Right kidney (tissue), 1 donor: Measurements from ENCODE around the gene COG5.

Source experiments
- DNase-seq: peaks from one replicate; pipeline ENCODE4 v3.0.0-alpha.2; 2016

Gene COG5

GRCh38 chr7:107463139-107464078 is 100.3 kb downstream of the COG5 start:
- no peak for DNase-seq

- no peak for DNase-seq
Observed at GRCh38 chr7:107461938-107462533, 101.7 kb downstream of the COG5 start.

DNA sequence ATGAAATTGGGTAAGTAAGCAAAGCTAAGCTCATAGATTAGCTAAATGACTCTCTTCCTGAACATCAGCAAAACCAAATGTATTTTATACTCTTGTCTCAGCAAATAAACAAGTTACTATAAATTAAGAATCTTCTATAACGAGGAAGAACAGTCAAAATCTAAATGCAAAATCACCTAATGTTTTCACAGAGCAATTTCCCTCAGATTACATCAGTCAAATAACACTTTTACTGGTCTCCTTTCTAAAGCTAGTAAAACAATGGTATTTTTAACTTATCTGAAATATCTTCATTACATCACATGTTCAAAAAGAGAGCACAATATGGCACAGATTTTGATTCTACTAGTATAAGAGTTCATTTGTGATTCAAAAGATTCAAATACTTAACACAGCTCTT is 110.3 kb downstream of the COG5 start:
- DNase-seq, result no peak

- DNase-seq, result no peak
Observed at GRCh38 chr7:107450970-107451369, 112.8 kb downstream of the COG5 start.

DNA sequence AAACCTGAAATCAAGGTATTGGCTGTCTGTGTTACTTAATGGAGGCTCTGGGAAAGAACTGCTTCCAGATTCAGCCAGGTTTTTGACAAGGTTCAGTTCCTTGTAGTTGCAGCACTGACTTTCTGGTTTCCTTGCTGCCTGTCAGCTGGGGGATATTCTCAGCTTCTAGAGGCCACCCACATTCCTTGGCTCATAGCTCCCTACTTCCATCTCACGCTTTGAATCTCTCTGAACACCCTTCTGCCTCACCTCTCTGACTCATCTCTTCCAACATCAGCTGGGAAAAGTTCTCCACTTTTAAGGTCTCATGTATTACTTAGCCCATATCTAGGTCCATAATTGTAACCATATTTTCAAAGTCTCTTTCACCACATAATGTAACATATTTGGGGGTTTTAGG is 116.7 kb downstream of the COG5 start:
- DNase-seq, result no peak

DNA sequence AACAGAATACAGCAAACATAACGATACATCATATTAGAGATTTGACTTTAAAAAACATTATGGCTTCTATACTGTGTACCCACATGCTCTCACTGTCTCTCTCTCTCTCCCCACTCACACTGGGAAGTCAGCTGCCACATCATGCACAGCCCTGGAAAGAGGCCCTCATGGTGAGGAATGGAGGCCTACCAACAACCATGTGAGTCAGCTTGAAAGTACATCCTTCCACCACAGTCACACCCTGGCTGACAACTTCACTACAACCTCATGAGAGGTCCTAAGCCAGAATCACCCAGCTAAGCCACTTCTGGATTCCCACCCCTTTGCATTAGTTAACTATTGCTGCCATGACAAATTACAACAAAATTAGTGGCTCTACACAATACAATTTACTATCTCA is 117.2 kb downstream of the COG5 start:
- no peak for DNase-seq

DNA sequence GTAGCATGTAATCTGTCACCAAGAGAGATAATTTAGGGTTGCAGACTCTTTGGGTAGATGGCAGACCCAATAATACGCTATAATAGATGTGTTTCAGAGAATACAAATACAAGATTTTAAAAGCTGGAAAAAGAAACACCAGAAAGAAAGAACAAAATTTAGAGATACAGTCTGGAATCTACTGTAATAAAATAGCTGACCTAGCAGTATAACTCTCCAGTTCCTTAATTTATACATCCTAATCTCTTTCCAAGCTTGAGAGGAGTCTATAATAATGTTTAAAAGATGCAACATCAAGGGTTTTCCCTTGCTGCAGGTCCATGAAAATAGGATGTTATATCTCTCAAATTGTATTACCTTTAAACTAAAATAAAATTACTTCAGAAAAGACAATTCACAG is 121.0 kb downstream of the COG5 start:
- DNase-seq, result no peak

DNA sequence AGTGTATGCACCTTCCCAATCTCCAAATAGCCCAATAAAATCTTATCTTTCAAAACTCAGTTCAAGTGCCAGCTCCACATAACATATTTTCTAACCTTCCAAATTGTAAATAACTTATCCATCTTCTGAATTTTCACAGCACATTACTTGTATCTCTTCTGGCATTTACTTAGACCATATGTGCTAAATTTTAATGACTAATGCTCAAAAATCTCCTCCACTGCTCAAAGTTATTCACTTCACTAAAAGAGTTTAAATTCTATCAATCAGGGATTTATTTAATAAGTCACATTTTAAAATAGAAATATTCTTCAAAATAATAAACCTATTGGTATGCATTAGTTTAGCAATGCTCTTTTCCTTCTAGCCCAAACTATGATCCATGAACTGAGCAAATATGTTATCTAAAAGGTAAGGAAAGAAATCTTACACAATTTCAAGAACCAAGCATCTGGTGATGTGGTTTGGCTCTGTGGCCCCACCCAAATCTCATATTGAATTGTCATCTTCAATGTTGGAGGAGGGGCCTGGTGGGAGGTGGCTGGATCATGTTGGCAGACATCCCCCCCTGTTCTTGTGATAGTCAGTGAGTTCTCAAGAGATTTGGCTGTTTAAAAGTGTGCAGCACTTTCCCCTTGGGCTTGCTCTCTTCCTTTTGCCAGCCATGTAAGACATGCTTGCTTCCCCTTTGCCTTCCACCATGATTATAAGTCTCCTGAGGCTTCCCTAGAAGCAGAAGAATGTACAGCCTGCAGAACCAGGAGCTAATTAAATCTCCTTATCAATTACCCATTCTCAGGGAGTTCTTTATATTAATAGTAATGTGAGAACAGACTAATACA is 121.9 kb downstream of the COG5 start:
- DNase-seq, result no peak

GRCh38 chr7:107439025-107439424 is 124.7 kb downstream of the COG5 start:
- no peak for DNase-seq

DNA sequence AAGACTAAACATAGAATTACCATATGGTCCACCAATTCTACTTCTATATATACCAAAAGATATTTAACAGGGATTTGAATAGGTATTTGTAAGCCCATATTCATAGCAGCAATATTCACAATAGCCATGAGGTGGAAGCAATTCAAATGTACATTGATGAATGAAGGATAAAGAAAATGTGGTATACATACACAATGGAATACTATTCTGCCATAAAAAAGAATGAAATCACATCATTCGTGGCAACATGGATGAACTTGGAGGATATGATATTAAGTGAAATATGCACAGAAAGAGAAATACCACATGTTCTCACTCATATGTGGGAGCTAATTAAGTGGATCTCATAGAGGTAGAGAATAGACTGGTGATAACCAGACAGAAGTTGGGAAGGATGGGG is 128.0 kb downstream of the COG5 start:
- no peak for DNase-seq

DNA sequence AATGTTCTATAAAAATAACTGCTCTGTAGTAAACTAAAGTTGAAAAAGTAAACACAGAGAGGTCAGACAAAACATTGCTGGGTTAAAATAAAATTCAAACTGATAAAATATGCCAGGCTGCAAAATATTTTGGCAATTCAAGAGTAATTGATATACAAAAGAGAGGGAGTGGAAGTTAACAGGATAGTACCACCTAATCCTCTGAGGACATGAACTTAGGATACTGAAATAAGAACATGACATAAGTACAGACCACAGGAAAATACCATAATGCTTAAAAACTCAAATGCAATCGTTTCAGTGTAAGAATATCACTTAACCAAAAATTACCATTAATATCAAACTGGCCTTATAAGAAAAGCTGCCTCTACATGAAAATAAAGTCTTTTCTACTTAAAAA is 131.5 kb downstream of the COG5 start:
- DNase-seq, result no peak

DNA sequence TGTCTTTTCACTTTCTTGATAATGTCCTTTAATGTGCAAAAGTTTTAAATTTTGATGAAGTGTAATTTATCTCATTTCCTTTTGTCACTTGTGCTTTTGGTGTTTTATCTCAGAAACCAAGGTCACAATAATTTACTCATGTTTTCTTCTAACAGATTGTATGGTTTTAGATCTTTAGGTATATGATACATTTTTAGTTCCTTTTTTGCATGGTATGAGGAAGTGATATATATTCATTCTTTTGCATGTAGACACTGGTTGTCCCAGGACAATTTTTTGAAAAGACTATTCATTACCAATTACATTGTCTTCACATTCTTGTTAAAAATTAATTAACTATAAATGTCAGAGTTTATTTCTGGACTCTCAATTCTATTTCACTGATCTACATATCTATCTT is 133.7 kb downstream of the COG5 start:
- DNase-seq, result no peak

- no peak for DNase-seq
Observed at GRCh38 chr7:107428642-107429041, 135.1 kb downstream of the COG5 start.

DNA sequence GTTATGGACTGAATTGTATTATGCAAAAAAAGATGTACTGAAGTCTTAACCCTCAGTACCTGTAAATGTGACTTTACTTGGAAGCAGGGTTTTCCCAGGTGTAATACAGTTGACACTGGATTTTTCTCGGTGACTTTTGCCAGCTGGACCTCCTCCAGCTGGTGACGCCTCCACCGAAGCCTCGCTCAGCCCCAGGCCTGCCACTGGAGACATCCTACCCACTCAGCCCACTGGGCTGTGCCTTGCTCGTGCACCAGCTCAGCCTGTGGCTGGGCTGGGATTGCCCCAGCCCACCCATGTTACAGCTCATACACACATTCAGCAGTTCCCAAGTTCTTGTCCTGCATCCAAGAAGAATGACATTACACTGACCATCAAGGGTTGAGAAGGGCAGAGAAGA is 136.3 kb downstream of the COG5 start:
- DNase-seq, result no peak

DNA sequence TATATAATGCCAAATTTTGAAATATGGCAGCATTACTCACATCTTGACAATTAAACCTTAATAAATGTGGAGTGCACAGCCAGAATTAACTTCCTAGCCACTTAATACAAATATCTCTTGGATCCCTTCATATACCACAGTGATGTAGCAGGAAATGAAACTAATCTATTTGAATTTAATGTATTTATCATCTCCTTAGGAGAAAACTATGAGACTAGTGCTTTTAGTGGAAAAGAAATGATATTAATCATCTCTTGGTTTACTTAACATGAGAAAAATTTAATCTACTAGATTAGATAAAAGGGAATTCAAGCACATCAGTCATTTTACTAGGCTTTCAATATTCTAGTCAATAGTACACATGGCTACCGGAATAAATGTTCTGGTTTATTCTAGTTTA is 149.5 kb downstream of the COG5 start:
- no peak for DNase-seq

DNA sequence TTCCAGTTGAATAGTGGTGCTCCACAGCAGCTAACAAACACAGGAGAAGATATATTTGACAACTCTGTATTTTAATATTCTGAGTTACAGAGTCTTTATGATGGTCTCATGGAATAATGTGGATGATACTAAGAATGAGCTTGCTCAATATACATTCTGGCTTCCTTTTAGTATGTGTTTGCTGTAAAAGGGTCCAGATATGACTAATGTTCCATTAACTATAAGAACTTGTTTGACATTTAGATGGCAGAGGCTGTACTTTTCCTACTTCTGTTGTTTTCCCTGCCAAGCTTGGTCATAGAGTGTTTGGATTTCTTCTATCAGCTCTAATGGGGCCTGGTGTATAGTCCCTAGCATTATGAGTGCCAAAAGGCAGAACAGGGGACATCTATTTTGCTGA is 155.4 kb downstream of the COG5 start:
- no peak for DNase-seq

GRCh38 chr7:107405559-107405958 is 158.2 kb downstream of the COG5 start:
- no peak for DNase-seq

- no peak for DNase-seq
Observed at GRCh38 chr7:107404740-107405537, 158.8 kb downstream of the COG5 start.

GRCh38 chr7:107398161-107398560 is 165.6 kb downstream of the COG5 start:
- no peak for DNase-seq

- no peak for DNase-seq
Observed at GRCh38 chr7:107396990-107397389, 166.7 kb downstream of the COG5 start.

GRCh38 chr7:107396081-107396480 is 167.6 kb downstream of the COG5 start:
- DNase-seq, result no peak

- no peak for DNase-seq
Observed at GRCh38 chr7:107394831-107395230, 168.9 kb downstream of the COG5 start.
